Fibroblast of skin of scalp (primary cell): Measurements from ENCODE around the gene ELAVL1.
"Not testable (repeated sequence)": the region's sequence is repeated elsewhere in the genome, so short reads cannot be mapped to it uniquely, and the experiment has no call there.

Experiments
- DNase-seq: peaks from one replicate; pipeline ENCODE4 v3.0.0-alpha.2; 2013

Gene ELAVL1

DNA sequence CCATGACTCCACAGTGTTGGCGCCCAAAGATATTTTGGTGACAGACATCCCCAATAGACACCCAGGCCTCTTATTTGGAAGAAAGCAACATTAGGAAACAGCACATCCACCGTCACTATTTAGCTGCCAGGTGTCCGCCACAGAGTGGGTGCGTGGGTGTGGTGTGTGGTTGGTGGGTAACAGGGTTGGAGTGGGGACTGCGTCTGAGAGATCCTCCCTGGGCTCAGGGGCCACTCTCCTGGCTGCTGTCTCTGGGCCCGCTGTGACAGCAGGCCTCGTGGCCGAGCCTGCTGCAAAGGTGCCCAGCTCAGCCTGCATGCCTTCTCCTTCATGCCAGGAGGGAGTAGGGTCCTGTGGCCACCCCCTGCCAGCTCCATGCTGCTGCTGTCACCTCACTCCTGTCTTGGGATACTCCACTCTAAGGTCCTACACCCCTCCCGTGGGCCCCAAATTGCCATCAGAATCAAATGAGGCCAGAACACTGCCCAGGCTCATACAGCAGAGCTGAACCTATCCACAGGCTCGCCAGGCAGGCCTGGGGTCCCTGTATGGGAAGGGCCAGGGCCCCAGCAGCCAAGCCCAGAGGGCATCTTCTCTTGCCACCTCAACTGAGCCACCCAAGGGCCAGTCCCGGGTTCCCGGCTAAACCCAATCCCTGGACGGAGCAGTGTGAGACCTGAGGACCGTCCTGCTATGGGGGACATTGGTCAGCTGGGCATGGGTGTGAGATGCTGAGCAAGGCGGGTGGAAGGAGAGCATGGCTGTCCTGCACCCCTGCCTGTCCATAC is 37.2 kb downstream of the ELAVL1 start:
- DNase-seq = no peak

GRCh38 chr19:7965921-7966665 is 39.3 kb downstream of the ELAVL1 start:
- DNase-seq = no peak

DNA sequence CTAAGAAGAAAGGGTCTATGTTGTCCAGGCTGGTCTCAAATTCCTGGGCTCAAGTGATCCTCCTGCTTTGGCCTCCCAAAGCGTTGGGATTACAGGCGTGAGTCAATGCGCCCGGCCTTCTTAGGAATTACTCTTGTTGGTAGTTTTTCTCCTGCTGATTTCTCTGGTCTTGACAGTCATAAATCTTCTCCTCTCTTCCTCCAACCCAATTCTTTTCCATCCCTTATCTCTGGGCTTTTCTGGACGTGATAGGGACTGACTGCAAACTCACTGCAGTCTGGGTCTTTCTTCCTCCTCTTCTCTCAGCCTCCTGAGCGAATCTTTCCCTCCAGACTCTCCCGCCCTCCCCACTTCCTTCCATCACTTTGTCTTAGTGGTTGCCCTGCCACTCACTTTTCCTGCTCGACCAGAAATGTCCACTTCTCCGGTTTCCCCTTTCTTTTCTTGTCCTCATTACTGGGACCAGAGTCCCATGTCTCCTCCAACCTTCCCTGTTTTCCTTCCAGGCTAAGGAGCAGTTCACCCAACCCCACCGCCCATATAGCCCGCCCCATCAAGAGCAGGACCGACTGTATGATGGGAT is 40.1 kb downstream of the ELAVL1 start:
- no peak for DNase-seq

DNA sequence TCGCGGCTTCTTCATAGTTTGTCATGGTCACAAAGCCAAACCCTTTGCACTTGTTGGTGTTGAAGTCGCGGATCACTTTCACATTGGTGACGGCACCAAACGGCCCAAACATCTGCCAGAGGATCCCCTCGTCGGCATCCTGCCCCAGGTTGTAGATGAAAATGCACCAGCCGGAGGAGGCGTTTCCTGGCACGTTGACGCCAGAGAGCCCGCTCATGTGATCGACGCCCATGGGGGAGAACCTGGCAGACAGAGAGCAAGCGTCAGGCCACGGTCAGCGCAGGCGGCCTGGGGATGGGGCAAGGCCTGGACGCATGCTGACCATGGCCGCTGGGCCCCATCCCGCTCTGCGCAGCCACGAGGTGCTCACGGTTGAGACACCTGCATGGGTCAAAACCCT is 41.9 kb downstream of the ELAVL1 start:
- no peak for DNase-seq

DNA sequence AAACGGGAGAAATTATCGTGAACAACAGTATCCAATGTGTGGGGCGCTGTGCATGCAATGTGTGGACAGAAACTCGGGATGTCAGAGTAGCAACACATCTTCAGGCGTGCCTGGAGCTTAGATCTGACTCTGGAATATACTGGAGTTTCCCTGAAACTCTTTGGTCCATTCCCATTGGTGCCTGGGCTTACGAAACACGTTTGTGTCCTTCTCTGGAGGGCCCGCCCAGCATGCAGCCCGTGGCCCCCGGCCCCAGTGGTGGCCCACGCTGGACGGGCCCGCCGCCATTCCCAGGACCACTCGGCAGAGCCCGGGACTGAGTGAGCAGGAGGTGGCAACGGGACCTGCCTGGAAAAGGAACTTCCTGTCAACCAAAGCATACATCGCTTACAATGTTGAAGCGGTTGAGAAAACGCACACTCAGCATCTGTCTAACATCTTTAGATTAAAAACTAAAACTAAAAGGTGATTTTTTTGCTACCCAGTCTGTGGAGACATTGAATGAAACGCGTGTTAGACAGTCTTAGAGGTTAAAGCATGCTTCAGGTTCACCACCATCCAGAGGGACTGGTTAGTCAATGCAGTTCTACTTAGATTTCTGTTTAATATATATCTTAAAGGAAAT is 42.7 kb downstream of the ELAVL1 start:
- no peak for DNase-seq

- no peak for DNase-seq
Observed at GRCh38 chr19:7961920-7962626, 43.4 kb downstream of the ELAVL1 start.

DNA sequence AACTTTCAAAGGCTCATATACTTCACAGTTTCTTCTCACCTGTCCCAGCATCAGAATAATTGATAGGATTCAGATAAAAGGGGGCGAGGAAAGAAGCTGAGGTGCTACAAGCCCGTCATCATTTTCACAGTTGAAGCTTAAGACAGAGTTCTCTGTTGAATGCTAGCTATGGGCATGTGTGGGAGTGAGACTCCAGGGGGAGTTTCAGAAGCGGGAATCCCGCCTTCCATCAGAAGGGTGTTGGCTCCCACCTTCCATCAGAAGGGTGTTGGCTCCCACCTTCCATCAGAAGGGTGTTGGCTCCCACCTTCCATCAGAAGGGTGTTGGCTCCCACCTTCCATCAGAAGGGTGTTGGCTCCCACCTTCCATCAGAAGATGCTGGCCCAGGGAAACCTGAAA is 44.4 kb downstream of the ELAVL1 start:
- not testable (repeated sequence) for DNase-seq

DNA sequence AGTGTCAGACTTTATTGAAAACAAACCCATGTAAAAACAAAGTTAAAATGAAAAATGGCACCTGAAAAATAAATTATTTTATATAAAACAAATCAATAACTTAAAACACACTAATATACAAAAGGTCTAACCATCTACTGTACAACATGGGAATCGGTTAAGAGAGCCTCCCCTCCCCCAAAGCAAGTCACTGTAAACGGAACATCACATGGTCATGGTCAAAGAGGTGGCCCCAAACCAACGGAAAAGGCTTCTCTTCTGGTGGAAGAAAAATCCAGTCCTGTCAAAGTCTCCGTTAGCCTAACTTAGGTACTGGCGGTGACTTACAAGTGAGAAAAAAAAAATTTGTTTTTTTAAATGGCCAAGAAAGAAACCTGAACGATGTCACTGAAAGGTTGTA is 46.2 kb downstream of the ELAVL1 start:
- no peak for DNase-seq

- DNase-seq = no peak
Observed at GRCh38 chr19:7955696-7956095, 49.7 kb downstream of the ELAVL1 start.

DNA sequence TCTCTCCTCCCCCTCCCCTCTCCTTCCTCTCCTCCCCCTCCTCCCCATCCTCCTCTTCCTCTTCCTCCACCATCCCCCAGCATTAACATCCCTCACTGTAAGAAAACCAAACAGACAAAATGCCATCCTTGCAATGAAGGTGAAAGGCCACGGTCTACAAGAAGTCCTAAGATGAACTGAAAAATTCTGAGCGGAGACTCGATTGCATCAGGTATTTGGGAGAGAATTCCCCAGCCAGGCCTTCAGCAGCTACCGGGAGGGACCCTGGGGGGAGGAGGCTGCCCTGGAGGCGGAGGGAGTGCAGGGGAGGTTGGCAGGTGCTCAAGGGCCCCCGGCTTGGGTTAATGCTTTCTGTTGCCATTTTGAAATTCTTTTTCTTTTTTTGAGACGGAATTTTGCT is 51.9 kb downstream of the ELAVL1 start:
- DNase-seq = no peak

GRCh38 chr19:7953060-7953459 is 52.4 kb downstream of the ELAVL1 start:
- DNase-seq = peak; percentile 33

- DNase-seq = no peak
Observed at GRCh38 chr19:7947939-7948338, 57.5 kb downstream of the ELAVL1 start.

- peak; percentile 96 for DNase-seq
Observed at GRCh38 chr19:7944177-7944761, 61.2 kb downstream of the ELAVL1 start.

DNA sequence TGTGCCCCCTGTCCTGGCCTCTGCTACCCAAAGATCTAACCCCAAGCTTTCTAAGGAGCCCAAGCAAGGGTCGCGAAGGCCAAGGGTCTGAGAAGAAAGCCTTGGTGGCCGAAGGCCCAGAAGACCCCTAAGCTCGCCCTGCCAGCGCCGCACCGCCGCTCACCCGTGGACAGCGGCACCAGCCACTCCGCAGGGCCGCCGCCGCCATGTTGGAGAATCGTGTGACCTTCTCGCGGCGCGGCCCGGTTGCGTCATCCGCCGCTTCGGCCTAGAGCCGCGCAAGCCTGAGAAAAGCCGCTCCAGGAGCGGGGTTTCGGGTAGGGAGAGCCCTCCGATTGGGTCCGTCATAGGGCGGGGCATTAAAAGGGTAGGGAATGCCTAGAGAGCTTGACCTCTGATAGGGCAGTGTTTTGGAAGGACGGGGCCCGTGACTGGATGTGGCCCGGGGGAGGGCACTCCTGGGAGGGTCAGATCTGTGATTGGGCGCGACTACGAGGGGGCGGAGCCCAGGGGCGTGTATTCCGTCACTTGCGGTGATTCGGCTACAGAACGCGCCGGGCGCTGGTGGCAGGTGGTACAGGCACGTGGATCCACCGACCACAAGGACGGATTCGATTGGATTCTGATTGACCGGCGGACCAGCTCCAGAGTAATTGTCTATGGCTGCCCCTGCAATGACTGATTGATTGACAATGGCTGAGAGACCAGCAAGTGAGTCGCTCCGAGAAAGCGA is 61.8 kb downstream of the ELAVL1 start, which contains the start of gene TIMM44:
Gene TIMM44 (minus strand): TSS at position 223 of the 733 bp plus-strand sequence. CDS start 15 bp downstream, at position 208.
- peak; percentile 100 for DNase-seq

- no peak for DNase-seq
Observed at GRCh38 chr19:7942981-7943443, 62.4 kb downstream of the ELAVL1 start.

DNA sequence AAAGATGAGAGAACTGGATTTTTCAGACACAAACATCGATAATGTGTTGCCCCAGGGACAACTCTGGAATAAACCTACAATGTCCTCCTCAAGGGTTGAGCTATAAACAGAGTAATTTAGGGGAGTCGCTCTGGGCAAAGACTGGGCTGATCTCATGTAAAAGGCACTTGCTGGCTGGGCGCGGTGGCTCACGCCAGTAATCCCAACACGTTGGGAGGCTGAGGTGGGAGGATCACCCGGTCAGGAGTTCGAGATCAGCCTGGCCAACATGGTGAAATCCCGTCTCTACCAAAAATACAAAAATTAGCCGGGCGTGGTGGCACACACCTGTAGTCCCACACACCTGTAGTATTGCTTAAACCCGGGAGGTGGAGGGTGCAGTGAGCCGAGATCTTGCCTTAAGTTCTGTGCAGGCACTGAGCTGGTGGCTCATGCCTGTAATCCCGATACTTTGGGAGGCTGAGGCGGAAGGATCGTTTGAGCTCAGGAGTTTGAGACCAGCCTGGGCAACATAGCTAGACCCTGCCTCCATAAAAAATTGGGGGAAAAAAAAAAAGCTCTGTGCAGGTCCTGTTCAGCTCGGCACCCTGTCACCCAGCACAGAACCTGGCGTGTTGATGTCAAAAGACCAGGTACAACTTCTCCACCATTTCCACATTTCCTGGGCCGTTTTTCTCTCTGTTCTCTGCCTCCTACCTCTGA is 63.4 kb downstream of the ELAVL1 start:
- DNase-seq = no peak

- DNase-seq = no peak
Observed at GRCh38 chr19:7940841-7941240, 64.6 kb downstream of the ELAVL1 start.

GRCh38 chr19:7934766-7935165 is 70.7 kb downstream of the ELAVL1 start:
- DNase-seq = no peak

- no peak for DNase-seq
Observed at GRCh38 chr19:7933828-7934725, 71.4 kb downstream of the ELAVL1 start.
